ENCODE data around the gene LIN37. TPM values are rescaled to one million over a fixed set of nuclear protein-coding genes. Genes with fewer than 3 reads are reported as not detected.

The LIN37 gene
- total RNA-seq, 1 experiment from 2014 or later: 23.5 TPM

- intact Hi-C loops (cut with micrococcal nuclease; ENCODE audit: unreplicated experiment): no loop called here
- in situ Hi-C loops (cut with HindIII; ENCODE audit: low pct_unique_long_range_greater_than_20kb, low sequenced_read_pairs): no loop called here
- Histone ChIP-seq H3K4me1 (ENCODE audit: control insufficient read depth, insufficient read depth, low read length) (peaks cover 6% of the 10 kb centered on the region), H3K36me3 (ENCODE audit: control insufficient read depth, insufficient read depth, low read length) (peaks cover 10% of the 10 kb centered on the region; the same call in 1 of the 2 replicates), H3K9me3 (ENCODE audit: control insufficient read depth, insufficient read depth, low read depth, low read length) (no peaks in the 10 kb centered on the region), H3K4me3 (ENCODE audit: low read depth in 2 of 2, low read length in 2 of 2) (no peak overlapping the region), H3K27ac (ENCODE audit: low read length) (no peak overlapping the region), H3K27me3 (ENCODE audit: control insufficient read depth, insufficient read depth, low read length) (no peaks in the 10 kb centered on the region)
- TF ChIP-seq SIN3A (IDR thresholded peaks at IDR 0.05; ENCODE audit: borderline replicate concordance, insufficient read depth, low read depth, low read length): no peak
- no peak for TF ChIP-seq CTCF (IDR thresholded peaks at IDR 0.05)
- no peak for TF ChIP-seq REST (IDR thresholded peaks at IDR 0.05; ENCODE audit: insufficient read depth in 1 of 2, low read depth in 2 of 2, low read length in 1 of 2)
- no peak for TF ChIP-seq TCF7L2 (IDR thresholded peaks at IDR 0.05; ENCODE audit: low read depth, low read length)
- TF ChIP-seq POLR2AphosphoS5 (IDR thresholded peaks at IDR 0.05; ENCODE audit: low read depth, low read length): no peak
- no peak for ATAC-seq
- no peak for DNase-seq (ENCODE audit: low read depth, low spot score)
- BruUV-seq (replicated peaks): no TSS peak
- POLR2A ChIA-PET: no interaction called here
- CTCF ChIA-PET: no interaction called here
These were observed 13.5 kb upstream of the LIN37 start for GRCh38 chr19:35734889-35735288.

- Histone ChIP-seq H3K27ac (ENCODE audit: low read length) (no peak overlapping the region), H3K9me3 (ENCODE audit: control insufficient read depth, insufficient read depth, low read depth, low read length) (no peaks in the 10 kb centered on the region), H3K4me1 (ENCODE audit: control insufficient read depth, insufficient read depth, low read length) (peaks cover 12% of the 10 kb centered on the region), H3K4me3 (ENCODE audit: low read depth in 2 of 2, low read length in 2 of 2) (no peak overlapping the region), H3K36me3 (ENCODE audit: control insufficient read depth, insufficient read depth, low read length) (peaks cover 5% of the 10 kb centered on the region; the same call in 1 of the 2 replicates), H3K27me3 (ENCODE audit: control insufficient read depth, insufficient read depth, low read length) (no peaks in the 10 kb centered on the region)
- ChIA-PET POLR2A (interaction anchor here (0.6 kb wide), 1 partner anchor 68 kb away, joined by 3 read pairs; no protein-coding TSS in a partner anchor), CTCF (interaction anchor here (1.0 kb wide), 1 partner anchor 11 kb away, joined by 3 read pairs; no protein-coding TSS in a partner anchor)
- TF ChIP-seq CTCF (IDR thresholded peaks at IDR 0.05) (no peak), SIN3A (IDR thresholded peaks at IDR 0.05; ENCODE audit: borderline replicate concordance, insufficient read depth, low read depth, low read length) (no peak), POLR2AphosphoS5 (IDR thresholded peaks at IDR 0.05; ENCODE audit: low read depth, low read length) (no peak), TCF7L2 (IDR thresholded peaks at IDR 0.05; ENCODE audit: low read depth, low read length) (no peak), REST (IDR thresholded peaks at IDR 0.05; ENCODE audit: insufficient read depth in 1 of 2, low read depth in 2 of 2, low read length in 1 of 2) (no peak)
- no TSS peak for BruUV-seq (replicated peaks)
- in situ Hi-C loops (cut with HindIII; ENCODE audit: low pct_unique_long_range_greater_than_20kb, low sequenced_read_pairs) (no loop called here), intact Hi-C loops (cut with micrococcal nuclease; ENCODE audit: unreplicated experiment) (no loop called here)
- DNase-seq (ENCODE audit: low read depth, low spot score): no peak
- no peak for ATAC-seq
These were observed 11.2 kb upstream of the LIN37 start for GRCh38 chr19:35736913-35737886.

All from Panc1 (cell line).